Esophagus muscularis mucosa (tissue), 3 donors: ENCODE results near the gene SAMD14.

Source experiments
- POLR2A ChIP-seq: fragments of 450-650 bp; IDR thresholded peaks from one replicate; pipeline ENCODE4 v1.6.1; 2017; ENCODE audit warnings: antibody characterized with exemption, moderate library complexity, mild to moderate bottlenecking, low read depth
- POLR2AphosphoS5 ChIP-seq, 2 donors: sonication (generic); formaldehyde crosslinking; IDR thresholded peaks; one replicate each; pipeline ENCODE4 v1.6.1; 2017; ENCODE audit warnings: antibody characterized with exemption in 2 of 2
- TF ChIP-seq, protein P1 (sequence below), 3 experiments: fragments of 200-600 bp in 2 of 3; fragments of 450-650 bp in 1 of 3; sonication (generic) in 2 of 3; IDR thresholded peaks; one replicate each; pipeline ENCODE4 v1.5.1; 2017 to 2019; ENCODE audit warnings: antibody characterized with exemption in 3 of 3, mild to moderate bottlenecking in 2 of 3, moderate library complexity in 1 of 3

DNA sequence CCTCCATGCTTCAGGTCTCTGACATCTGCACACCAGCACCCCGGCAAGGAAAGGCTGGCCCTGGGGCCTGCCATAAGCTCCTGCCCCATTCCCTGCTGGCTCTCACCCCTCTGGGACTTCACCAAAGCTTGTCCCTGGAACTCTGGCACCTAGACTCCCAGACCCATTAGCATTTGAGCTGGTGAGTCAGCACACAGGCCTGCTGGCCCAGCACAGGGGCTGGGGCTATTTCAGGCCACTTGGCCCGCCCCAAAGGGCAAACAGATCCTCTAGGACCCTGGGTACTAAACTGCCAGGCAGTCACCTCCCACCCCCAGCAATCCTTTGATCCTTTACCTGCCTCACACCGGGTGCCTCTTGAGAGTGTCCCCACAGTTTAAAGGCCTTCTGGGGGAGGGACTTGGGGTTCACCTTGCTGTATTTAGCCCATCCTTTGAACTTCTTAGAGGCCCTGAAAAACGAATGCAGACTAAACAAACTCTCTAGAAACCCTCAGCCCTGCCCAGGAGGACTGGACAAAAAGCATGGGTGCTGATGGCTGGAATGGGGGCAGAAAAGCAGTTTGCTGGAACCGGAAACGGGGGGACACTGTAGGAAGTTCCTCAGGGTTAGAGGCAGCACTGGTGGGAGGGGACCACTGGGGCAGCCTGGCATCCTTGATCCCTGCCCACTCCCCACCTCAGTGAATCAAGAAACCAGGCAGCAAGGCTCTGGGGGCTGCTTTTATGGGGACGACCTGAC, 3.2 kb upstream of the SAMD14 start:
- TF ChIP-seq, protein P1, sequence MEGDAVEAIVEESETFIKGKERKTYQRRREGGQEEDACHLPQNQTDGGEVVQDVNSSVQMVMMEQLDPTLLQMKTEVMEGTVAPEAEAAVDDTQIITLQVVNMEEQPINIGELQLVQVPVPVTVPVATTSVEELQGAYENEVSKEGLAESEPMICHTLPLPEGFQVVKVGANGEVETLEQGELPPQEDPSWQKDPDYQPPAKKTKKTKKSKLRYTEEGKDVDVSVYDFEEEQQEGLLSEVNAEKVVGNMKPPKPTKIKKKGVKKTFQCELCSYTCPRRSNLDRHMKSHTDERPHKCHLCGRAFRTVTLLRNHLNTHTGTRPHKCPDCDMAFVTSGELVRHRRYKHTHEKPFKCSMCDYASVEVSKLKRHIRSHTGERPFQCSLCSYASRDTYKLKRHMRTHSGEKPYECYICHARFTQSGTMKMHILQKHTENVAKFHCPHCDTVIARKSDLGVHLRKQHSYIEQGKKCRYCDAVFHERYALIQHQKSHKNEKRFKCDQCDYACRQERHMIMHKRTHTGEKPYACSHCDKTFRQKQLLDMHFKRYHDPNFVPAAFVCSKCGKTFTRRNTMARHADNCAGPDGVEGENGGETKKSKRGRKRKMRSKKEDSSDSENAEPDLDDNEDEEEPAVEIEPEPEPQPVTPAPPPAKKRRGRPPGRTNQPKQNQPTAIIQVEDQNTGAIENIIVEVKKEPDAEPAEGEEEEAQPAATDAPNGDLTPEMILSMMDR (IDR thresholded peaks at IDR 0.05): no peak
- TF ChIP-seq POLR2A (no peak), POLR2AphosphoS5 (IDR thresholded peaks at IDR 0.05) (peak; percentile 25 to 40)
